Activated CD8-positive, alpha-beta memory T cell treated with anti-CD3 and anti-CD28 coated beads, Interleukin-2, amount 50 U/mL, for 1 hour (primary cell): ENCODE data around the gene TIMM10B.

Experiments used
- DNase-seq: peaks from one replicate; pipeline ENCODE4 v3.0.0-alpha.2; 2020; ENCODE audit errors: extremely low read depth

TIMM10B gene, protein sequence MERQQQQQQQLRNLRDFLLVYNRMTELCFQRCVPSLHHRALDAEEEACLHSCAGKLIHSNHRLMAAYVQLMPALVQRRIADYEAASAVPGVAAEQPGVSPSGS

DNA sequence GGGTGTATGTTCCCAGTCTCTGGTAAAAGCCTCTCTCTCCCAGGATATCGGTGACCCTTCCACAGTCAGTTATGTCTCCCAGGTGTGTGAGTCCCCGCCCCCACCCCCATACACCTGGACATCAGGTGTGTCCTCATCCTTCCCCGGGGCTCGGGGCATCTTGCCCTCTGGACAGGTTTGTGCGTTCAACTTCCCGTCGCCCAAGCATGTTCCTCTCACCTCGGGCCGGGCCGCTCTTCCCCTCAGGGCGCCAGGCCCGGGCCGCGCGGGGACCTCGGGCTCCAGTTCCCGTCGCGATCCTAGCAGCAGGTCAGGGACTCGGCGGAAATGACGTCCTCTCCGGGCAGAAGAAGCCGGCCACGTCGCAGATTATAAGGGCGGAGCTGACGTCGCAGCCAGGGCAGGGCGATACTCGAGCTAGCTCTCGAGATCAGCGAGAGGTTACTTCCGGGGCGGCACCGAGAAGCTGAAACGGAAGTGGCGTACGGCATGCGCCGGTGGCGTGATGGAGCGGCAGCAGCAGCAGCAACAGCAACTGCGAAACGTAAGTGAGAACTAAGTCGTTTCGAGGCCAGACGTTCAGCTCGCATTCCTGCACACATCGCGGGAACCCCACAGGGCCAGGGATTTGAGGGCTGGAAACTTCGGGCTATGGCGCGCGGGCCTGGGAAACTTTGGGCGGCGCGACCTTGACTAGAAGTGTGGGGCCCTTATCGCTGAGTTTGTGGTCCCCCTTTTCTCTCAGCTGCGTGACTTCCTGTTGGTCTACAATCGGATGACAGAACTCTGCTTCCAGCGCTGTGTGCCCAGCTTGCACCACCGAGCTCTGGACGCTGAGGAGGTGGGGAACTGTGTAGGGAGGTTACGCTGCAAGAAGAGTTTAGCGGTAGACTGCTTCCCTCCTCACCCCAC is at the start of gene TIMM10B, which contains the start of gene ARFIP2:
TIMM10B (plus strand) TSS at position 490 of the 912 bp plus-strand sequence; CDS start at position 506, 16 bp downstream.
ARFIP2 (minus strand) TSS at position 320 of the 912 bp plus-strand sequence. CDS start 910 bp downstream, outside the sequence.
- DNase-seq, result peak; percentile 84

DNA sequence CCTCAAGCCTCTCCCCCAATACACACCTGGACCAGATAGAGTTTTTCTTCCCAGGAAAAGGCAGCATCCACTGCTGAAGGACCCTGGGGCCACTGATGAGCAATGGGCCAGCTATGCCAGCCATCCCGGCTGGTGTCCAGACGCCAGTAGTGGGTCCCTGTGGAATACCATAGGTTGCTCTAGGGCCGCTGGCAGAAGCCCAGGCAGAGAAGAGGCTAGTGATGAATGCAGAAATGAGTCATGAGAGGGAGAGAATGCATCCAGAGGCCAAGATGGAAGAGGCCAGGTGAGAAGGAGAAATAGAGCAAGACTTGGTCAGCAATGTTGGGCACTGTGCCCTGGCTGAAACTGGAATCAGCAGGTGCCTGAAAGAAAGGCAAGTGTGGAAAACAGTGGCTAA is 49.4 kb upstream of the TIMM10B start:
- DNase-seq, result no peak

DNA sequence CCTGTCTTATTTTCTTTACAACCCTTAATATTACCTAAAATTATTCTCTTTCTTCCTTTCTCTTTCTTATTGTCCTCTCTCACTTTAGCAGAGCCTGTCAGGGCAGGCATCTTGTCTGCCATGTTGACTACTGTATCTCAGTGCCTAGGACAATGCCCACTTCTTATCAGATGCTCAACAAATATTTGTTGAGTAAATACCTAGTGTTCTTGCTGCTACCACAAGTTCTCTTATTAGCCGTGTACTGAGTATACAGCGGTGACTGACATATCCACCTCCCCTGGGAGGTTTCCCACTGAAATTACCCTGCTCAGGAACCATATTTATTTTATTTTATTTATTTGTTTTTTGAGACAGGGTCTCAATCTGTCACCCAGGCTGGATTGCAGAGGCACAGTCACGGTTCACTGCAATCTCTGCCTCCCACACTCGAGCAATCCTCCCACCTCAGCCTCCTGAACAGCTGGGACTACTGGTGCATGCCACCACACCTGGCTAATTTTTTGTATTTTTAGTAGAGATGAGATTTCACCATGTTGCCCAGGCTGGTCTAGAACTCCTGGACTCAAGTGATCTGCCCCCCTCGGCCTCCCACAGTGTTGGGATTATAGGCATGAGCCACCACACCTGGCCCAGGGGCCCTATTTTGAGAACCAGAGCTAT is 47.2 kb upstream of the TIMM10B start:
- DNase-seq, result no peak

DNA sequence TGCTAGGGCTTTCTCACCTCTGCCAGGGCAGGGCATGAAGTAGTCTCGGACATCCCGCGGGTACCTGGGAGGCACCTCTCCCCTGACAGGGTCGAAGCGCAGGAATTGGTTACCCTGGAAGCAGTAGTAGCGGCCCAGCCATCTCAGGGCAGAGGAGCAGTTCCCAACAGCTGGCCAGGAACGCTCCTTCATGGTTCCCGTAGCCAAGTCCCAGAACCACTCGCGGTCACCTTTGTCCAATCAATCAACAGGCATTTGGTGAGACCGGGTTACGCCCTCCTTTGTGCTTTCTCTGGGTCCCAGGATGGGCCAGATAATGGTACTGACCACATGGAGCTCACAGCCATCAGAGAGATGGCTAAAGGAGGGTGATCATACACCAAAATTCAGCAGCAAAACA is 43.9 kb upstream of the TIMM10B start:
- no peak for DNase-seq

DNA sequence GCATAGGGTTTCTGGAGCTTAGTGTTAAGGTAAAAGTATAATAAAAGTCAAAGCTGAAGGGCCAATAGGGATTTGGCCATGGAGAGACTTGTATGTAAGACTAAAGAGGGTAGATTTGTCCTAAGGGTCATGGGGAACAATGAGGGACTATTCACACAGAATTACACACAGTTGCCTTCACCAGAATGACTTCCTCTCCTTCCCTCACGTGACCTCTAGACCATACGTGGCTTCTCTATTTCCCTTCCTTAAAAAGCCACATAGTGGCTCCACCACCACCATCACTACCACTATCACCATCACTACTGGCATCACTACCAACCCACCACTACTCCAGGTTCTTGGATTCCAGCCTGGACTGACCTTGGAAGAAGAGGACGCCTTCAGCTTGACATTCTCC is 43.3 kb upstream of the TIMM10B start:
- DNase-seq, result no peak

DNA sequence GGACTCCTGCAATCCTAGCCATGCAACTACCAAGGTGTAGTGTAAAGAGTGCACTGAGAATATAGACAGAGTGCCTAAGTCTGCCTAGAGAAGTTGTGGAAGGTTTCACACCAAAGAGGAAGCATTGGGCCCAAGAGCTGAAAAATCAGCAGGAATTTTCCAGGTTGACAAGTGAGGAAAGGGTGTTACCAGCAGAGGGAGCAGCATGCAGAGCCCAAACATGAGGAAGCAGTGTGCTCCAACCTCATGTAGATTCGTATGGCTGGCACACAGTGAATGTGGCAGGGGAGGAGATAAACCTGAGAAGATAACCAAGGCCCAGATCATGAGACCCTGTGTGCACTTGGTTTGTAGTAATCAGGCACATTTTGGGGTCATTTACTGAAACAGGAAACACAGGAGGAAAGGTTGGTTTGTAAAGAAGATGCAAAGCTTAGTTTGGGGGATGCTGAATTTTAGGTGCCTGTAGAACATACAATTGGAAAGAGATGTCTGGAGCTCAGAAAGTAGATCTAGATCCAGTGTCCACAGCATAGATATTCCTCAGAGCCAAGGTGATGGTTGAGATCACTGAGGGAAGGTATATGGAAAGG is 42.2 kb upstream of the TIMM10B start:
- DNase-seq, result no peak

DNA sequence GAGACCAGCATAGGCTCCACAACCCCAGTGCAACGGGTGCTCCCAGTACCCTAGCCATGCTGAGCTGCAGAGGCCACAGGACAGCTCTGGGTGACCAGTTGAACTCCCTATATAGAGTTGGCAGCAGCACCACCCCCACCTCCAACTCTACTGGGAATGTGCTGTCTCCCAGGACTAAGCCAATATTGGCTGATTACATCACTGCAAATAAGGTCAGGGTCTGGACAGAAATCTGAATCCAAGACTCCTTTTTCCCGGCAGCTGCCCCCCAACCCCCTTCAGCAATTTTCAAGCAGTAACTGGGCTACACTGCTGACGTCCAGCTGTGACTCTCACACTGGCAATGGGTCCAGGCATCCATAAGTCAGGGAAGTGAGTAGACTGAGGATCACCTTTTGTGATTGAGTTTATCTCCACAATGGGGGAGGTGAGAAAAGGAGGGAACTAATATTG is 40.4 kb upstream of the TIMM10B start, which contains the start of gene HPX:
HPX (minus strand) TSS at position 82 of the 453 bp plus-strand sequence; CDS start at position 58, 24 bp downstream.
- DNase-seq, result no peak

DNA sequence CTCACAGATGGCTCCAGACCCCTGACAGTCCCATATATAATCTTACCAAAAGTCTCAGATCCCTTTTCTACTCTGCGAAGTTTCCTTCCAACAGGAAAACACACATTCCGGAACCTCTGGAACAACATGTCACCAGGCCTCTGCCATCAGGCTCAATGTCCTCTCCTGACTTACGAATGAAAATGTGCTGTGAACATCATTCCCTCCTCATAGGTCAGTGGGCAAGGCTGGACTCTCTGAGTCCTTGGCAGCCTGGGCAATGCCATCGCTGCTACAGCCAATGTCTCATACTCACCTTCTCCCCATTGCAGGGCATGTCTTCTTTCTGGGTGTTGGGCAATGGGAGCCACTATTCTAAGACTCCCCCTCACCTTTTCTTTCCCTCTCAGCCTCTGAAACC is 38.9 kb upstream of the TIMM10B start:
- no peak for DNase-seq

DNA sequence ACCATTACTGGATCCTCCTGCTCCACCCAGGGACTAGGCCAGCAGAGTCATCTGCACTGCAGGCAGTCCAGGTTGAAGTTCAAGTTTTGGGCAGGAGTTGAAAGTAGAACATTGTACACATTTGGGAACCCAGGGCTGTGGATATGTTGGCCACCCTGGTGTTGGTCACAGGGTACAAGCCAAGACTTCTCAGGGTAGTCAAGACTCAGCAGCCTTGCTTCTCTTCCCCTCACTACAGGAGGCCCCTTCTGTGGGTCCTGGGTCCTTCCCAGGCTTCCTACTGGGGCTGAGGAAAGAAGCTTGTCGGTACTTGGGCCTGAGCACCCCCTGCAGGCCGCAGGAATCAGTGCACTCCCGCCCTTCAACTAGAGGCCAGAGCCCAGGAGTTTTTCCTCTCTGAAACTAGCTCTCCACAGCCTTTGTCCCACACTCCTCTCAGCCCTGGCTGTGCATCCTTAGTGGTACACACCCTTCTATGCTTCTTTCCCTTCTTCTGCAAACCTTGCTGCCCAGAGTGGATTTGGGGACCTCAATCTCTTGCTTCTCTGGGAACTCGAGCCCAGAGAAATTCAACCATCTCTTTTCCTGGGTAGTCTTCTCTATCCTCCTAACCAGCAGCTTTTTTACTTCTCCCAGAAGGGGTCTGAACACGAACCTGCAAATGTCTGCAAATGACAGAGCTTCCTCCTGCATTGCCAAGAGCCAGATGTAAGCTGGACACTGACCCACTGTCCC is 37.9 kb upstream of the TIMM10B start:
- DNase-seq, result peak; percentile 19

DNA sequence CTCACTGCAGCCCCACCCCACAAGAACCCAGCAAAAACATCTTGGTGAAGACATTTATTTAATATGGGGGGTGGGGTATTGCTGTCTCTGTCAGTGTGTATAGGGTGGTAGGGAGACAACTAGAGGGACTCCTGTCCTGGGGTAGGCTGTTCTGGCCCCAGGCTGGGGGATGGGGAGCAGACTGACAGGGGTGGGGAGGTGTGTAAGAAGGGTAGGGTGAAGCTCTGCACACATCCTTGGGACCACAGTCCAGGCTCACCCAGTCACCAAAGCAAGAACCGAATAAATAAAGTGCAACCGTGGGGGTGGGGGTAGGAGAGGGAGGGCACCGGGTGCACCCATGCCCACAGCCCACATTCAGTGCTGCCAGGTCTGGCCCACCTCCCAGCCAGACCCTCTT is 32.7 kb upstream of the TIMM10B start:
- no peak for DNase-seq

DNA sequence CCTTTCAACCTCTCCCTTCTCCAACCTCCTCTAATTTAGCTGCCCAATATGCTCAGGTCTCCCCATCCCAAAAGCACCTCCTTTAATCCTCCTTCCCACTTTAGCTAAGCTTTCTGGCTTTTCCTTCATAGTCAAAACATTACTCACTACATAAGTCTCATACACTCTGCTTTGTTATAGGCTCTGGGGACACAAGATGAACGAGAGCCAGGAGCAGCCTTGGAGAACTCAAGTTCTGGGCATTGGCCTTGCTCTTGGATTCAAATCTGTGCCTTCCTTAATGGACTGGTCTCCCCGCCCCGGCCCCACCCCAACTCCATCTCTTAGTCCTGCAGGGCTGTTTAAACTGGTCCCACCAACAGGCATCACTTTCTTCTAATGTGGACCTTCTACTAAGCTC is 29.1 kb upstream of the TIMM10B start:
- DNase-seq, result no peak

DNA sequence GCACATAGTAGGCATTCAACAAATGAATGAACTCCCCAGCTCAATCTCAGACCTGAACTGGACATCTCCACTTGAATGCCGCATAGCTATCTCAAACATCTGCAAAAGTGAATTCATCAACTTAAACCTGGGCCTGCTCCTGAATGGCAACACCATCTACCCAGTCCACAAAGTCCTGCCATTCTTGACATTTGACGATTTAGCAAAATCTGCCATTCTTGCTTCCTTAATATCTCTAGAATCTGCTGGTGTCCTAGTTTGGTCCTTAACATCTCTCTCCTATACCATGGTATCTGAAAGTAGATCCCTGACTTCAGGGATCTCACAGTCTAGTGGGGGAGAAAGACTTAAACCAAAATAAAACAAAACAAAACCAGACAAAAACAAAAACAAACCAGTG is 28.1 kb upstream of the TIMM10B start:
- DNase-seq, result no peak

DNA sequence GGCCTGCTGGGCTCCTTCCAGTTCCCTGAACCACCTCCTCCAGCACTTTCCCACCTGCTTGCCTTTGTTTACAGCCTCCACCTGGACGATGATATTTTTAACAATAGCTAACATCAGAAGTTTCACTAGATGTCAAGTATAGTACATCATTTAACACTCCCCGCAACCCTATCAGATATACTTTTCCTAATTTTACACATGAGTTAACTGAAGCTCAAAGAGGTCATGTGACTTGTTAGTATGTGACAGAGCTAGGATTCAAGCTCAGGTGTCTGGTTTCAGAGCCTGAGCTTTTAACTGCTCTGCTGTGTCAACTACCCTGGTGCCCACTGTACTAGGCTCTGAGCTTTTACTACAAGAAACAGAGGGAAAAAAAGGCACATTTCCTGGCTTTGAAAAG is 26.2 kb upstream of the TIMM10B start:
- DNase-seq, result no peak

DNA sequence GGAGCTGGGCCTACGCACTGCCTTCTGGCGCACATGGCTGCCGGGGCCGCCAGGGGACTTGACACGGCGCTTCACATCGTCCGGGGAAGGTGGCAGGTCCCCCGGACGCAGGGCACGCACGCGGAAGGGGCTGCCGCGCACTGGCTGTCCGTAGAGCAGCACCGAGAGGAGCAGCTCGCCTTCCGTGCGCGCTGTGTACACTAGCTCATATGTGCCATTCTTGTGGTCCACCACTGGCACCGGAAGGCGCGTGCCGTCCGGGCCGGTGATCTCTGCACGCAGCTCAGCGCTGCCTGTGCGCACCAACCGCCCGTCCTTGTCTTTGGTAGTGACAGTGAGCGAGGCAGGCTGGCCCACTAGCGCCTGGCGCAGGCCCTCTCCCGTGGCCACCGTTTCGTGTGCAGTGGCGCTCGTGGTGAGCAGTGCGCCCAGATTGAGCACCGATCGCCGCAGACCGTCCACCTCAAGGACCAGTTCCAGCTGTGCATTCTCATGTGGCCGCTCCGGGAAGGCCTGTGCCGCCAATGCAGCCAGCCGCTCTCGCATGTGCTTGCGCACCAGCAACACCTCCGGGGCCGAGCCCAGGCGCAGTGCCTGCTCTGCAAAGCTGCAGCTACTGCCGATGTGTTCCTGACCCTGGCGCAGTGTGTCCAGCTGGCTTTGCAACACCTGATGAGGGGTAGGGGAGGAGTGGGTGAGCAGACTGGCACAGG is 24.8 kb upstream of the TIMM10B start:
- DNase-seq, result no peak

DNA sequence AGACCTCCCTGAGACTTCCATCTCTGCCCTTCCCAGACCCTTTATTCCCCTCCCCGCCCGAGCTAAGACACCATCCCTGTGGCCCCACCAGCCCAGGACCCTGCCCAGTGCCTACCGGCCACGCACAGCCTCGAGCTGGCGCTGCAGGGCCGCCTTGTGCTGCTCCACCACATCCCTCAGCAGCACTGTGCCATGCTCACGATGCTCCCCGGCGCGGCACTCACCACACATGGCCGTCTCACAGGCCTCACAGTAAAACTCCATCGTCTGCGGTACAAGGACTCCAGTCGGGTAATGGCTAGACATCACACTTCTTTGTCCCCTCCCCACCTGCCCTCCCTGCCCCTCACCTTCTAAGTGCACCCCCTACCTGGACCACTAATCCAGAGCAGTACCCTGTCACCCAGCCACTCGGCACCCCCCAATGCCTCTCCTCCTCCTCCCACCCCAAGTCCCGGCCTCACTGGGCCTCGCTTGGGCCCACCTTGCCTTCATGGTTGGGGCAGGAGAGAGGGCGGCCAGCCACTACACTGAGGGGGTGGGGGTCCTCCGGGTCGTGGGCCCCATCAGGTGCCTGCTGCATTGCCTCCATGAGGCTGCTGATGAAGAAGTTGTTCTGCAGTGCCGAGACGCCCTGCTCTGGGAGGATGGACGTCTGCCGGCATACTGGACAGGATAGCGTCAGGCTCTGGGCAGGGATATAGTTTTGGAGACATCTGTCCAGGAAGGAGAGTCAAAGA is 23.6 kb upstream of the TIMM10B start:
- no peak for DNase-seq

DNA sequence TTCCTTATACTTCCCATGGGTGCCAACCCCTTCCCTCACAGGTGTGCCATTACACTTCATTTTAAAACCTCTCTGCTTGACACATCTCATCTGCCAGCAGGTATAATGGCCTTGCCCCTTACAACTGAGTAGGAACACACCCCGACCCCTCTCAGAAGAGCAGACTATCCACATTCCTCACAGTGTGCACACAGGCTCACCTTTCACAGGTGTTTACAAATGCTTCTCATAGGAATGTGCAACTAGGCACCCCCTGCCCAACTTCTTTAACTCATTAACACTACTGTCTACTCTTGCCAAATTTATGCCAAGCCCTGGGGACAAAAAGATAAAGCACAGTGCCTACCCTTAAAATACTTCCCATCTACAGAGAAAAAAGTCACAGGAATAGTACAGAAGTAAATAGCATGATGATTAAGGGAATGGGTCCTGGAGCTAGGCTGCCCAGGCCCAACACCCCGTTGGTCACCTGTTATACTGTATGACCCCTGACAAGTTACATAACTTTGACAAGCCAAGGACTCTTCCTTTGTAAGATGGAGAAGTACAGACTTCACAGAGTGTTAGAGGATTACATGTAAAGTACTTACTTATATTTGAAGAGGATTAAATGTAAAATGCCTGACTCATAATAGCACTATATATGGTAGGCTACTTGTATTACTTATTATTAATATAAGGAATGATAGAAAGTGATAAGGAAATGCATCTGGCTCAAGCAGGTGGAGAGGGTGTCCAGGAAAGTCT is 22.8 kb upstream of the TIMM10B start:
- DNase-seq, result no peak

DNA sequence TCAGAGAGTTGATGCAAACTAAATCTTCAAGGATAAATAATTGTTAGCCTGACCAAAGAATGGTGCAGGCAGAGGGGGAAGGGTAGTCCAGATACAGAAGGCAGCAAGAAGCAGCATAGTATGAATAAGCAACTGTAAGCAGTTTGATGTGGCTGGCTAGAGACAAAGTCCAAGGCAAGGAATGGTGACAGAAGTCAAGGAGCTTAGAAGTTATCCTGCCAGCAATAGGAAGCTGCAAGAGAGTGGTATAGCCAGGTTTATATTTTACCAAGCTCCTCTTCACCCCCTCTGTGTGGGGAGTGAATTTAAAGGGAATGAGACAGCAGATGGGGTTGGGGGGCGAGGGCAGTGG is 22.2 kb upstream of the TIMM10B start:
- DNase-seq, result no peak

DNA sequence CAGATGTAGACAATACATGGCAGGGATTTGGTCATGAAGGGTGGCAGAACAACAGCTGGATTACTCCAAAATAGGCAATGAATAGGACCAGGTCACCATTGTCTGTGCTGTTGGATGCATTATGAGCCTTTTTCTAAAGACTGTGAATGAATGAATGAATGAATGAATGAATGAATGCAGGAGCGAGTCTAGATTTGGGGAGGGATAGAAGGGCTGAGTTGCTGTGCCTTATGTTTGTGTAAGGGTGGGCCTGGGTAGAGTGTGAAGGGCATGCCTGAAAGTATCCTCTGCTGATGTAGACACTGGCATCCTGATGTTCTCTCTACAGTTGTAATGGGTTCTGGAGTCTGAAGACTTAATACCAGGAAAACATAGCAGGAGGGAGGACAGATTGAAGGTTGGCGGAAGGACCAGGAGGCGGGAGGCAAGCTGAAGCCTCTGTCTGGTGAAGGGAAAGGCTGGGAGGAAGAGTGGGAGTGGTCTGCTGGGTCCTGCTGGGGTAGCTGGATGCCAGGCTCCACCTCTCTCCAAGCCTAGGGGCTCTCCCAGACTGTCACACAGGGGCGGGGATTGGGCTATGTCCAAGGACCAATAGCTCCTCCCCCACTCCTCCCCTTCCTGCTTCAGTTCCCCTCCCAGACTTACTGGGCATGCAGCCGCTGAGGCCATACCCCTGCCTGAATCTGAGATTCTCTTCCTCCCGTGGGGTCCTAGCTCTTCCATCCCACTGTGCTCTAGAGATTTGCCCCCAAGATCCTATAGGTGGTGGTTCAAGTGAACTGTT is 12.4 kb upstream of the TIMM10B start:
- no peak for DNase-seq

DNA sequence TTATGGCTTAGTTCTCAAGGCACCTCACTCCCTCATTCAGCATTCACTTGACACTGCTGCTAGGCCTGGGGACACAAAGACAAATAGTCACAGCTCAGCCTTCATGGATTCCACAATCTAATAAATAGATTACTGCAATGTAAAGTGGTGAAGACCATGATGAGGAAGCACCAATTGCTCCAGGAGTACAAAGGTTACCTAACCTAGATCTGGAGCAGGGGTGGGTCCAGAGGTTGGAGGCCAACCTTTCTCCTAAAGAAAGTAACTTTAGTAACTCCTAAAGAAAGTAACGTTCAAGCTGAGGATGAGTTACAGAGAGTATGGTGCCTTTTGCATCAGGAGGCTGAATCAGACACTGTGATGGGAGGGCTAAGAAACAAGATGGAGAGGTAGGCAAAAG is 11.7 kb upstream of the TIMM10B start:
- no peak for DNase-seq
